NCI-H2107 treated with DMSO at 0.1 percent for 48 hours (cell line): ENCODE measurements around the gene OR10AD1.
A peak's percentile ranks its signal among the peaks of the same experiment; 100 is the strongest.

Experiments
- DNase-seq: peaks from one replicate; lab custom pipeline; 2025; ENCODE audit not compliant: unreplicated experiment; lab: John Stamatoyannopoulos, UW

The OR10AD1 gene

DNA sequence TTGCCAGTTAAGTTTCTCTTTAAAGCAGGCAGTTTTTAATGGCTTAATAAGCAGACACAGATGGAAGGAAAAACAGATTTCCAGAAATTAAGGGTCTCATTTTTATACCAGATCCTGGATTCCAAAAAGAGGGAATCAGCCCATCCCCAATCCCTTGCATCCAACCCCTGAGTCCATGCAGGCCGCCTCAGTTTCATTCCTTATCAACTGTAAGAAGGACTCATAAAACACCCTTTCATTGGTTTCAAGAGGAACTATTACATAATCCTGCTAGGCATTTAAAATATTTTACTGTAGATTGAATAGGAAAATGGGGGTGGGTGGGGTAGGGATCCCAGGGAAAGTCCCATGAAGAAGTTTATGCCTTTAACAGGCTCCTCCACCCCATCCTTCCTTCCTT lies 10.2 kb downstream of the OR10AD1 start:
- no peak for DNase-seq

- DNase-seq: no peak
Observed at GRCh38 chr12:48191096-48191495, 12.0 kb downstream of the OR10AD1 start.

DNA sequence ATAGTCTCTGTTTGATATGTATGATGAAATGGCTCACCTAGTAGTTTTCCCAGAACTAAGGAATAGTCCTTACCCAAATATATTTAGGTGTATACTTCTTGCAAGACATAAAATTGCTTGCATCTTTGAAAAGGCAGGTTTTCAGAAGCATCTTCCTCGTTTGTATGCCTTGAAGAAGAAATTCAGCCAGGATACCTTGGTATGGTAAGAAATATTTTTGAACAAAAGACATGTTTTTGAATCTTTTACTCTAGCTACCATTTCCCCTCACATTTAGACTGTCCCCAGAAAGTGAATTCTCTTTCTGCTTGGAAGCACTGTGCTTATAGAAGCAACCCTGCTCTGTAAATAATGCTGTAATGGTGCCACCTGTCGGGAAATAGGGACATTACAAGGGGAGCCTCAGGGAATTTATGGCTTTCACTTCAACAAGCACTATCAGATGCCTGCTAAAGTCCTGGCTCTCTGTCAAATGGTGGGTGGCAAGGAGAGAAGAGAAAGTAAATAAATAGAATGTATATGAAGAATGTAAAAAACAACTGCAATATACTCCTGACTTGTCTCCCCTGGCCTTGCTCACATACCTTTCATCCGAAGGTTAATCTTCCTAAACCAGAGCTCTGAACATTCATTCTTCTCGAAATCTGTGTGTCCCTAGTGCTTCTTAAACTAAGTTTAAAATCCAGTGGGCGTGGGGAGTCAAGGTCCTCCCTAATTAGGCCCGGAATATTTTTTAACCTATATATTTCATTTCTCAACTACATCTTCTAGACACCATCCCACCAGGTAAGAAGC lies 13.6 kb downstream of the OR10AD1 start:
- DNase-seq: peak; percentile 71

GRCh38 chr12:48187916-48188695 lies 15.0 kb downstream of the OR10AD1 start:
- no peak for DNase-seq

DNA sequence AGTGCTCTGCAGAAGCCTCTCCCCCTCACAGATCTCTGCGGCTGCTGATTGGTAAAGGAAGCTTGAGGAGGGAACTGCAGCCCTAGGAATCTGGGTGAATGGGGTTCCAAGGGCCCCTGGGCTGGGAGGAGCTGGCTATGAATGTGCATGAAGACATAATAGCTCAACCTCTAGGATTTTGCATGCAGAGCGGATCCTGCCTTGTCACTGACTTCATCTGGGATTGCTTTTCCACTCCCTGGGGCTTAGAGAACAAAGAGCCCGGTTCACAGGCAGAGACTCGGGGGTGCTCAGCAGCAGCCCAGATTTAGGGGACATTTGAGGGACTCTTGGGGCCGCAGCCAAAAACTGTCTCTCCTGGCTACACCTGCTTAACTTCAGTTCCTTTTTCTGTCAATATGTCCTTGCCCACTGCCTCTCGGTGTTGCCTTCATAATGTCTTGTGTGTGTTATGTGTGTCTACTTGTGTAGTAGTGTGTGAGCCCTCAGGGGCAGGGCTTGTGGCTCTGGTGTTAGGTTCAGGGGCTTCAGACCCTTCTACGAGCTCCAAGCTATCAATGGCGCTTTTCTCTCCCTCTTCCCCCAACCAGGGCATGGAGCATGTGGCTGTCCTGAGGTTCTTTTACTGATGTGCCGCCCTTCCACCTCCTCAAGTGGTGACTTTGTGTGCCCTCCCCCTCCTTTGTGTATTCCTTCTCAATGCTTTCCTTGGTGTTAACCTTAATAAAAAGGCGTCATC lies 17.7 kb downstream of the OR10AD1 start:
- DNase-seq: no peak

DNA sequence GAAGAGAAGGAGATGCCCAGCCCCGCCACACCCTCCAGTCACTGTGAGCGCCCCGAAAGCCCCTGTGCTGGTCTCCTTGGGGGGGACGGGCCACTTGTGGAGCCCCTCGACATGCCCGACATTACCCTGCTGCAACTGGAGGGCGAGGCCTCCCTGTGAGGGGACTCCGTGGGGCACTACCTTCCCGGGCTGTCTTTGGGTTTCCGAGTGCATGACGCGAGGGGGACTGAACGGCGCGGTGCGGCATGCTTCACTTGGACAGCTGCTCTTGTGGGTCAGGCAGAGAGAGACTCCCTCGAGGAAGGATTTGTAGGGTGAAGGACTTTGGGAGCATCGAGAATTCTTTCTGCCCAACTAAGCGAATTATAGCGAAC lies 18.6 kb downstream of the OR10AD1 start:
- no peak for DNase-seq

- peak; percentile 7 for DNase-seq
Observed at GRCh38 chr12:48183876-48184548, 19.1 kb downstream of the OR10AD1 start.

- peak; percentile 35 for DNase-seq
Observed at GRCh38 chr12:48183091-48183875, 19.8 kb downstream of the OR10AD1 start, which contains the start of gene CCDC184. TSS of gene CCDC184 (plus strand) at chr12:48183644. CDS start at chr12:48184123, 479 bp downstream.

- no peak for DNase-seq
Observed at GRCh38 chr12:48182631-48183030, 20.5 kb downstream of the OR10AD1 start.

- no peak for DNase-seq
Observed at GRCh38 chr12:48180857-48181495, 22.1 kb downstream of the OR10AD1 start.

DNA sequence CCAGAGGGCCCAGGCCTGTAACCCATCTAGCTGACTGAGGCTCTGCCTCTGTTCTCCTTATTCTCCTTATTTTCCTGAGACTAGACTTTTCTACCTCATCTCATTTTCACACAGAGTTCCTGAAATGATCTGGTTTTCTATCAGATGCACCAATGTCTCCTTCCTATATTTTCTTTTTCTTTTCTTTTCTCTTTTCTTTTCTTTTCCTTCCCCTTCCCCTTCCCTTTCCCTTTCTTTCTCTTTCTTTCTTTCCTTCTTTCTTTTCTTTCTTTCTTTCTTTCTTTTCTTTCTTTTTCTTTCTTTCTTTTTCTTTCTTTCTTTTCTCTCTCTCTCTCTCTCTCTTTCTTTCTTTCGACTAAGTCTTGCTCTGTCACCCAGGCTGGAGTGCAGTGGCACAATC lies 22.7 kb downstream of the OR10AD1 start:
- no peak for DNase-seq

- DNase-seq: no peak
Observed at GRCh38 chr12:48179466-48179865, 23.6 kb downstream of the OR10AD1 start.

GRCh38 chr12:48177982-48178381 lies 25.1 kb downstream of the OR10AD1 start:
- no peak for DNase-seq

GRCh38 chr12:48176417-48176751 lies 26.7 kb downstream of the OR10AD1 start:
- no peak for DNase-seq

GRCh38 chr12:48175613-48176416 lies 27.3 kb downstream of the OR10AD1 start:
- DNase-seq: peak; percentile 30

- DNase-seq: no peak
Observed at GRCh38 chr12:48169011-48169410, 34.1 kb downstream of the OR10AD1 start.

- DNase-seq: peak; percentile 52
Observed at GRCh38 chr12:48165089-48165981, 37.8 kb downstream of the OR10AD1 start.

DNA sequence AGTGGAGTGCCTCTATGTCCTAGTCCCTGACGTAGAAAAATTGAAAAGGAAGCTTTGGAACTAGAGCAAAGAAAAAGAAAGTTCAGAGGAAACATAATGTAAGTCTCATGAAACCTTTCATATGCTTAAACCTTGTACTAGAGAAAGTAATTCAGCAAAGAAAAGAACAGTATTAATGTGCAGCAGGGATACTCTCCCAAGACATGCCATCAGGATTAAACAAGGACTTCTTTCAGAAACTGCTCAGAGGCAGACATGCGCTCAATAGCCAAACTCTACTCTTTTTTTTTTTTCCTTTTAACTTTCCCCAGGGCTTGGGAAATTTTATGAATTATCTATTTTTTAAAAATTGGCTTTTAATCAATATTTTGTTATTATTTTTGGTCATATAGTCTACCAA lies 38.6 kb downstream of the OR10AD1 start:
- no peak for DNase-seq
